ENCODE data around the gene TMX3.

DNA sequence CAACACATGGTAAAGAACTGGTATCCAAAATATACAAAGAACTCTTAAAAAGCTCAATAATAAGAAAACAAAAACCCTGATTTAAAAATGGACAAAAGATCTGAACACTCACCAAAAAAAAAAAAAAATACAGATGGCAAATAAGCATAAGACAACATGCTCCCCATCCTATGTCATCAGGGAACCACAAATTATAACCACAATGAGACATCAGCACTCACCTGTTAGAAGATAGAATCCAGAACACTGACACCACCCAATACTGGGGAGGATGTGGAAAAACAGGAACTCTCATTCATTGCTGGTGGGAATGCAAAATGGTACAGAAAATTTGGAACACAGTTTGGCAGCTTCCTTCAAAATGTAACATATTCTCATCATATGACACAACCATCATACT, 66.7 kb downstream of the TMX3 start:
- TF ChIP-seq, protein P1, sequence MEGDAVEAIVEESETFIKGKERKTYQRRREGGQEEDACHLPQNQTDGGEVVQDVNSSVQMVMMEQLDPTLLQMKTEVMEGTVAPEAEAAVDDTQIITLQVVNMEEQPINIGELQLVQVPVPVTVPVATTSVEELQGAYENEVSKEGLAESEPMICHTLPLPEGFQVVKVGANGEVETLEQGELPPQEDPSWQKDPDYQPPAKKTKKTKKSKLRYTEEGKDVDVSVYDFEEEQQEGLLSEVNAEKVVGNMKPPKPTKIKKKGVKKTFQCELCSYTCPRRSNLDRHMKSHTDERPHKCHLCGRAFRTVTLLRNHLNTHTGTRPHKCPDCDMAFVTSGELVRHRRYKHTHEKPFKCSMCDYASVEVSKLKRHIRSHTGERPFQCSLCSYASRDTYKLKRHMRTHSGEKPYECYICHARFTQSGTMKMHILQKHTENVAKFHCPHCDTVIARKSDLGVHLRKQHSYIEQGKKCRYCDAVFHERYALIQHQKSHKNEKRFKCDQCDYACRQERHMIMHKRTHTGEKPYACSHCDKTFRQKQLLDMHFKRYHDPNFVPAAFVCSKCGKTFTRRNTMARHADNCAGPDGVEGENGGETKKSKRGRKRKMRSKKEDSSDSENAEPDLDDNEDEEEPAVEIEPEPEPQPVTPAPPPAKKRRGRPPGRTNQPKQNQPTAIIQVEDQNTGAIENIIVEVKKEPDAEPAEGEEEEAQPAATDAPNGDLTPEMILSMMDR (conservative IDR thresholded peaks at IDR 0.05), result no peak
- TF ChIP-seq EZH2 (IDR thresholded peaks at IDR 0.05; ENCODE audit: low read depth), result no peak
